Esophagus squamous epithelium (tissue), 4 donors: ENCODE results near the gene NPAS2.

ENCODE experiments used
- POLR2A ChIP-seq, 4 donors: fragments of 450-650 bp; IDR thresholded peaks; one replicate each; pipeline ENCODE4 v1.6.1; 2017; ENCODE audit warnings: antibody characterized with exemption in 4 of 4, mild to moderate bottlenecking in 4 of 4, moderate library complexity in 3 of 4
- TF ChIP-seq, protein P1 (sequence below), 6 experiments: fragments of 450-650 bp in 4 of 6; fragments of 200-600 bp in 2 of 6; sonication (generic) in 2 of 6; IDR thresholded peaks; one replicate each; pipeline ENCODE4 v1.5.1; 2016 to 2019; ENCODE audit warnings: antibody characterized with exemption in 6 of 6, mild to moderate bottlenecking in 4 of 6, moderate library complexity in 4 of 6

- TF ChIP-seq, protein P1, sequence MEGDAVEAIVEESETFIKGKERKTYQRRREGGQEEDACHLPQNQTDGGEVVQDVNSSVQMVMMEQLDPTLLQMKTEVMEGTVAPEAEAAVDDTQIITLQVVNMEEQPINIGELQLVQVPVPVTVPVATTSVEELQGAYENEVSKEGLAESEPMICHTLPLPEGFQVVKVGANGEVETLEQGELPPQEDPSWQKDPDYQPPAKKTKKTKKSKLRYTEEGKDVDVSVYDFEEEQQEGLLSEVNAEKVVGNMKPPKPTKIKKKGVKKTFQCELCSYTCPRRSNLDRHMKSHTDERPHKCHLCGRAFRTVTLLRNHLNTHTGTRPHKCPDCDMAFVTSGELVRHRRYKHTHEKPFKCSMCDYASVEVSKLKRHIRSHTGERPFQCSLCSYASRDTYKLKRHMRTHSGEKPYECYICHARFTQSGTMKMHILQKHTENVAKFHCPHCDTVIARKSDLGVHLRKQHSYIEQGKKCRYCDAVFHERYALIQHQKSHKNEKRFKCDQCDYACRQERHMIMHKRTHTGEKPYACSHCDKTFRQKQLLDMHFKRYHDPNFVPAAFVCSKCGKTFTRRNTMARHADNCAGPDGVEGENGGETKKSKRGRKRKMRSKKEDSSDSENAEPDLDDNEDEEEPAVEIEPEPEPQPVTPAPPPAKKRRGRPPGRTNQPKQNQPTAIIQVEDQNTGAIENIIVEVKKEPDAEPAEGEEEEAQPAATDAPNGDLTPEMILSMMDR (IDR thresholded peaks at IDR 0.05): no peak
- TF ChIP-seq POLR2A (IDR thresholded peaks at IDR 0.05): no peak
Measured at GRCh38 chr2:100879296-100879695, 59.4 kb downstream of the NPAS2 start.
